HPDE6-E6E7 (cell line): Measurements from ENCODE around the gene JAK1.
A peak's percentile ranks its signal among the peaks of the same experiment; 100 is the strongest.
"Not testable (repeated sequence)": the region's sequence is repeated elsewhere in the genome, so short reads cannot be mapped to it uniquely, and the experiment has no call there.

Source experiments
- DNase-seq: peaks from one replicate; pipeline ENCODE4 v3.0.0; 2011; ENCODE audit warnings: missing footprints; ENCODE audit errors: extremely low spot score

JAK1 gene

DNA sequence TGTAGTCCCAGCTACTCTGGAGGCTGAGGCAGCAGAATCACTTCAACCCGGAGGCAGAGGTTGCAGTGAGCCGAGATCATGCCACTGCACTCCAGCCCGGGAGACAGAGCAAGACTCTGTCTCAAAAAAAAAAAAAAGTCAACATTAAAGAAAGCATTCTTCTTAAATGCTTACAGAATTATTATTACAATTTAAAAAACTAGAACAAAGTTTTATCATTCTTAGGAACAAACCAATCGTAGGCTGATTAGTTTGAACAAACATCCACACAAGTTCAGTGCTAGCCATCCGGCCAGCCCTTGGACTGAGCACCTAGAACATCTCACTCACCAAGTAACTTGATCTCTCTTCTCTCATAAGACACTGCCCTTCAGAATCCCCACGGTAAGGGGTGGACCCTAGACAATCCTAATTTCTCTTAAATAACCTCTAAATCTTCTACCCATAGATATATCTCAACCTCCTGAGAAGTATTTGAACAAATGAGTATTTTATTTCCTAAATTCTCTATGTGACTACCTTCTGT is 16.0 kb downstream of the JAK1 start:
- no peak for DNase-seq

DNA sequence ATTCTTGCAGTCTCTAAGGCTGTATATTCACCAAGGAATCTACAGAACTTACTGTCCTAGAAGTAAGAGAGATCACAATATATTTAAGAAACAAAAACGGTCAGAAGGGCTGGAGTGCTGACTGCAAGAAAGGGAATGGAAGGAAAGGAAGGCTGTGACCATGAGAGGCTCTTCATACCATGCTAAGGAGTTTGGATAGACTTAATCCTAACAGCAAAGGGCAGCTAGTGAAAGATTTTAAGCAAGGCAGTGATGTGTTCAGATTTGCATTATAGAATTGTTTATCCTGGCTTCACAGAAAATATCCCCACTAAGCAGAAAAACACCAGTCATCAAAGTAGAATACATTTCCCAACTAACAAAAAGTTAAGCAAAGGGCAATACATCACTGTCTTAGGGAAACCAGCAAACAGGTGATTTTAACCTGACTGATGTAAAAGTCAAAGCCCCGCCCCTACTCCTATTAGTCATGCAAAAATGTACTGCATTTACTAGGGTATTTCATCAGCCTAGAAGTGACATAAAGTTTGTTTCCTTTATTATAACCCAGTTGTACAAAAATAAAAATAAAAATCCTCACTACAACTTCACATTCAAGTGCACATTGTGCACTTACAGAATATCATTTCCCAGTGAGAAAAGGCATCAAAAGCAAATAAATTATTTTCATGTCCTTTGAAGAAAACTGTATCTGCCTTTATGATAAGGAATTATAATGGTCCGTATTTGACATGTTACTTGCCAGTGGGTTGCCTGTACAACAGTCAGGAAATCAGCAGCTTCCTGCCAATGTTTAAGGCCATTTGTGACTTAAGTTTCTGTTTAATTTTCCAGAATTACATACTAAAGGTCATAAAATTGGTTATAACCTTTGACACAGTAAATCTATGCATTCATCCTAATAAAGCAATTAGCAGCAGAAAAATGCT is 17.2 kb downstream of the JAK1 start:
- DNase-seq: peak; percentile 35

DNA sequence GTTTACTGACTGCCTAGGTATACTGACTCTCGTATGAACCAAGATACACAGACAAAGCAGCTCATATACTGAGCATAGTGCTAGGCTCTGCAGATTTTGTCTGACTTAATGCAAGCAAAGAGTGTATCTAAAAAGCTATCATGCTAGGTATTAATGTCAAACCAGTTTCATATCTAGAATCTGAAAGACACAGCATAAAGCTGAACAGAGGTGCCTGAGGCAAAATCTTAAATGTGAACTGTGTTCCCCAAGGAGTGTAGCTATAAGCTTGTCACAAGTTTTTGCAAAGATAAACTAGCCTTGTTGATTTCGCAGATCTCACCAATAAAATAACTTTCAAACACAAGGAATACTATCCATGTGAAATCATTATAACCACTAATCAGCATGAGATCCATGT is 18.1 kb downstream of the JAK1 start:
- no peak for DNase-seq

DNA sequence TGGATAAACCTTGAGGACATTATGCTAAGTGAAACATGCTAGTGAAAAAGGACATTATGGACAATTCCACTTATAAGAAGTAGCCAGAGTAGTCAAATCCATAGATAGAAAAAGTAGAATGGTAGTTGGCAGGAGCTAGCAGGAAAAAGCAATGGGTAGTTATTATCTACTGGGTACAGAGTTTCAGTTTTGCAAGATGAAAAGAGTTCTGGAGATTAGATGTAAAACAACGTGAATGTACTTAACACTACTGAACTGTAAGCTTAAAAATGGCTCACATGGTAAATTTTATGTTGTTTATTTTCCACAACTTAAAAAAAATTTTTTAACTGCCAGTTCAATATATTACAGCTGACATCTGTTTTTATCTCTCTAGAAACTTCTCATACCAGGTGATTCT is 19.4 kb downstream of the JAK1 start:
- no peak for DNase-seq

DNA sequence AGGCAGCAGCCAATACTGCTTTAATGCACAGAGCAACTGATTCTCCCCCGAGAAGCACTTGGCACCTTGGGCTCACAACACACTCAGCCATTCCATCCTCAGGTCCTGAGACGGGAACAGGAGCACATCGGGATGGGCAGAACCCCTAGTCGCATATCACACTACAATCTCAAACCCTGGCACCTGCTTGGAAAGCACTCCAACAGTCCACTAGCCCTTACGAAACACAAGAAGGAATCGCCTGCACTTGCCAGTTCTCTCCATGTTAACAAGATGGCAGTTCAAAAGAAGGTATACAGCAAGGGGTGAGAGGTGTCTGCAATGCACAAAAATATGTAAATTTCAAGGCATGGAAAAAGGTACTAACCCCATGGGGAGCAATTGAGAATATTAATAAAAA is 21.4 kb downstream of the JAK1 start:
- no peak for DNase-seq

DNA sequence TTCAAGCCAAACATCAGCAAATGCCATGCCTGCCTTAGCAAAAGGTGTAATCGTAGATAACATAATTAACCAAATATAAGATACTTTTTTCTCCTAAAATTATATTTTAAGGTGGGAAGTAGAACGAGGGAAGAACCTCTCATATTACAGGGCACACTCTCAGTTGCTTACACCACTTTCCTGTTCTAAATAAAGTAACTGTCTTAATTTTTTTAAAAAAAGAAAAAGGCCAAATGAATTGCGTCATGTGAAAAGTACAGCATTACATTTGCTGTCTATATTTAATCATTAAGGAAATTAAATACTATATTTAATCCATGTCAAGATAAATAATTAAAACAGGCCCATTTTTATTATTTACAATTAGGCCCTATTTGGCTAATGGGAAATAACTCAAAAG is 23.7 kb downstream of the JAK1 start:
- DNase-seq: no peak

DNA sequence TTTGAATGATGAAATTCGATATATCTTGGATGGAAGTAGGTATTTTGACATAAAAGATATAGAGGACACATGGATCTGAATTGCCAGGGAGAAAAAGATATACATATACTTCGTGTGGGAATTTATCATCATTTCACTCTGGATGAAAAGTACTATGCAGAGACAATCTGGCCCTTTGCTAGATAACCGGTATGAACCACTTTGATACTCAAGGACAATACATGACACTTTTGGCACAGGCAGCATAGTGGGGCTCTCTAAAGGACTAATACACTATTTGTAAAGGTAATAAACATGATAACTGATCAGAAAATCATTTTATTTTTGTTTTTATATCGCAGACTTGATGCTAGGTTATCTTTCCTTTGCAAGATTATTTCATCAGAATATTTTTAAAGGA is 24.2 kb downstream of the JAK1 start:
- no peak for DNase-seq

DNA sequence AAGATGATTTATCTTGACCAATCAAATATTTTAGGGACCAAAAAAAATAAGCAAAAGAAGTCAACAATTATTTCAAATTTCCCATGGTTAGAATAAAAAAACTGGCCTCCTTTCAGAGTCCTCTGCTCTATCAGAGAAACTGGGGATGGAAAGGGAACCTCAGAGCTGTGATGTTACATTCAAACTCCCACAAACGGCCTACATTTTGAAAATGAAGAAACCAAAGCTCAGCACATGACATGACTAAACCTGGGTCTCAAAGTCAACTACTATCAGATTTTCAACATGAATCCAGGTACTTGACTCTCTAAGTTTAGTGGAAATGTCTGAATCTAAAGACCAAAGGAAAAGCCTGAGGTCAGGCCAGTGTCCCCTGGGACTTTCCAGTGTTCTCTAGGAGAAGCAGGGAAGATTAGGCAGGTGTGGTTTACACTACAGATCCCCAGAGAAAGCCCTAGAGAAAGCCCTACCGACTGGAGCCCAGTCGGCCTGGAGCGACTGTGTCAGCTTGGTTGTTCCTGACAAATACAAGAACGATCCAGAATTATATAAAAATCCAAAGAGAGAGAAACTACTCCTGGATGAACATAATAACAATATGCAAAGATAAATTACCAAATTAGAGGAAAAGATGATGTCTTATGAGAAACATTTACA is 24.8 kb downstream of the JAK1 start:
- DNase-seq: no peak

DNA sequence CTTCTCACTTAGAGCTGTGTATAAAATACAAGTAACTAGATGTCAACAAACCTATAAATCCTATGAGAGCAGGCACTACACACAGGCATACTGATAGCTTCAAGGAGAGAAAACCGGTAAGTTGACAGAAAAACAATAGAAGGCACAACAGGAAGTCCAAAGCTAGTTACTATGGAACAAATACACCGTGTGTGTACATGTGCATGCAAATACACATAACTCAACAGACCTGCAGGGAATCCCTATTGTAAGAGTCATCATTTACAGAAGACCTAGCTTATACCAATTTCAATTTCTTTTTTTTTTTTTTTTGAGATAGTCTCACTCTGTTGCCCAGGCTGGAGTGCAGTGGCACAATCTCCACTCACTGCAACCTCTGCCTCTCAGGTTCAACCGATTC is 26.3 kb downstream of the JAK1 start:
- DNase-seq: no peak

DNA sequence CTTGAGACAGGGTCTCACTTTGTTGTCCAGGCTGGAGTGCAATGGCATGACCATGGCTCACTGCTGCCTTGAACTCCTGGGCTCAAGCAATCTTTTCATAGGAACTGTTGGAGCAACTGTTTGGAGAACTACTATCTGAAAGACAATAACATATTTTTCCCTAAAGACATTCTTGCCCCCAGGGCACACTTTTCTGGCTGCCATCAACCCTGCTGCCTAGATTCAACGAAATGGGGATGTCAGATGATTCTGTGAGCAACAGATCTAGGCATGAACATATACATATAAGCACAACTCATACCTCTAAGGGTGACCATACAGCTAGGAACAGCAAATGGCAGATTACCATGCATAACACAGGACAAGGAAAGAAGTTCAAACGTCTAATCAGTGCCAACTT is 27.4 kb downstream of the JAK1 start:
- DNase-seq: no peak

DNA sequence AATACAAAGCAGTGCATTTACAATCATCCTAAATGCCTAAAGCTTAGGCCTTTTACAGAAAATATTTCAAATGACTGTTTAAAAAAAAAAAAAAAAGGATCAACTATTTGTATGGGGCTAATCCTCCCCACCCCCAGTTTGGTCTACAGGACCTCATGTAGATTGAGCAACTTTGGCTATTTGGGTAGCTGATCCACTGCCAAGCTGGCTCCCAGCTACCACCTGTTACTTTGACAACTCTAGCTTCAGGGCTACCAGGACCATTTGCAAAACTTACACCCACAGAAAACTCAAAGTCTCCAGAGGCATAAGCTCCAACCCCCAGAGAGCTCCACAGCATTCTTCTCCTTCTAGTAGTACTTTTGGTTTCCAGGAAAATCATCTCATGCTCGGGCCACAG is 29.4 kb downstream of the JAK1 start:
- no peak for DNase-seq

DNA sequence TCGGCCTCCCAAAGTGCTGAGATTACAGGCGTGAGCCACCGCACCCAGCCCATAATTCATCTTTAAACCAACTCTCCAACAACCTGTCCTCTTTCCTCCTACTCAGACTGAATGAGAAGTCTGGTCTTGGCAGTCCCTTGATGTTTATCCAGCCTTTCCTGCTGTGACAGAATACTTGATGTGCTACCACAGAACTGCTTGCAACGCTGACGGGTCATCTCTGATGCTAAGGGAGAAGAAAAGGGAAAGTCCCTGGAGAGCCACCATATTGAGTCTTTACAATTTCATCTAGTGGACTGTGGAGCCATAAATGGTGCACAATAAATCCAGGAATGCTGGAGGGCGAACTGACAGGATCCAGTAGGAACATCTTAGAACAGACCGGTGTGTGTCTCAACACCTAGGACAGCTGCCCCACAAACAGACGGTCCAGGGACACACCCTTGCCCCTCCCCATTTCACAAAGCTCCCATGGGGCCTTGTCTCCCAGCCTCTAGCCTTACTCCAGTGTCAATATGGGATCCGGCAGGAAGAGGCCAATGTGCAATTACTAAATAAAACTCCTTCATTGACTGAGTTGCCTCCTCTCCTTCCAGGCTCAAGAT is 30.7 kb downstream of the JAK1 start:
- DNase-seq: no peak

DNA sequence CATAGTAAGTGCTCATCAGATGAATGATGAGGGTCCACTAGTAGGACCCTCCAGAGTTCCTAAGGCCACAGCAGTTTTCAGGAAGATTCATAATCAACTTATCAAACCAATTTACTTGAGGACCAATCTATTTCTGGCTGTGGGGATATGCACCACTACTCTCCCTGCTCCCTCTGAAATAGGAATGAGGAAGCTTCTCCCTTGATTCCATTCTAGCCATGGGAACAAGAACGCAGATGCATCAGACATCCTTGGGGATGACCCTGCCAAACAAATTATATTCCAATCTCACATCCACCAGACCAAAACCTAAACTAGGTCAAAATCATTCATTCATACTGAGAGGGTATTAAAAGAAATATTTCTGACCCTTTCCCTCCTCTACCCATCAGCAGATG is 31.5 kb downstream of the JAK1 start:
- DNase-seq: no peak

DNA sequence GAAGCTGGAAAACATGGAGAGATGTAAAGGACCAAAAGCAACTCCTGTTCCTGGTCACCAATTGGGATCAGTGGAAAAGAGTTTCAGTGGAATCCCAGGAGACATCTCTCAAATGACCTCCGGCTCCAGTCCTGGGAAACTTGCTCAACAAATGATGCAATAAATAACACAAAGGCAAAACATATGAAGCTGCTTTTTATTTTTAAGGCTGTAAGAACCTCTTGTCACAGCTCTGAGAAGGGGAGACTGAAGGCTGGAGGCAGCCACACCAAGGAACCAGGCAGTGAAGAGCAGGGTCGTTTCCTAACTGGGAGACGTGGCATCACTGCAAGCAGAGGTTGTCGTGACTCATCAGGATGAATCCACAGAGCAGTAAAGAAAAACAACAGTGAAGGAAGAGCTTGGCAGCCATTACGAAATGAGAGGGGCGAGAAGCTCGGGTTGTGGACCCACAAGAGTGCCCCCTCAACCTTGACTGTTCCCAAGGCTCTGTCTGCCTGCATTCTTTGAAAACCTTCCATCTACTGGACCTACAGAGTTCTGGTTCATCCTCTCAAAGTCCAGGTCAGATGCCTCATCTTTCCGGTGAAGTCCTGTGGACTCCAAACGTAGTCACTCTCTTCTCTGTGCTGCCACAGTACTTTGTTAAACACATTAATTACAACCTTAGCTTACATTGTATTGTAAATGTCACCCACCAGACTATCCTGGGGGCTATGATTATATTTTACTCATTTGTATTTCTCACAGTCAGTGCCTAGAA is 32.1 kb downstream of the JAK1 start:
- DNase-seq: peak; percentile 39

DNA sequence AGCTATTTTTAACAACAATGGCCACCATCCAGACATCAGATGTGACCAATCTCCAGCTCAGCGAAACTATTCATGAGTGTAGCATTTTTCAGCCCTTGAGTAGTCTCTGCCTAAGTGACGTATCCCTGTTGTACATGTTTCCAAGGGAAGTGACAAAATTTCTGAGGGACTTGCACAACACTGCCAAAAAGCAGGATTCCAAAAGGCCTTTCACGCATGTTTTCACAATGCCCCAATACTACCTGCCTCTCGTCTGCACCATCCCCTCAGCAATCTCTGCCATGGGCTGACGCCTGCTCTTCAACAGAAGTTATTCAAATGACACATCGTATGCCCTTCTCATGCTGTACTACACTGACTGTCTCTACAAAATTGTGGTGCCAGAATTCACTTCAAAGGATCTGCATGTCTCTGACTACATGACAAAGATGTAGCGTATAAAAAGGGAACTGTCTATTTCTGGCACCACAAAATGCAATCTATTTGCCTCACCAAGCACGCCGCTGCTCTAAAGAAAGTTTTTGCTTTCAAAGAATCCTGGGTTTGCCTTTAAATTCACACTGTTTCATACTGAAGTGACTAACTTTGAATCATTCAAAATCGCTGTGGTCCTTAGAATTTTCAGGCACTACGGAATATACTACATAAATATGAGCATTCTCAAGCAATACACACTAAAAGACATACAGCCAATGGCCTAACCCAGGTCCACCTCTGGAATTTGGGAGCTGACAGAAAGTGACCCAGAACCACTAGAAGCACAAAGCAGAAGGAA is 32.9 kb downstream of the JAK1 start:
- DNase-seq: no peak

DNA sequence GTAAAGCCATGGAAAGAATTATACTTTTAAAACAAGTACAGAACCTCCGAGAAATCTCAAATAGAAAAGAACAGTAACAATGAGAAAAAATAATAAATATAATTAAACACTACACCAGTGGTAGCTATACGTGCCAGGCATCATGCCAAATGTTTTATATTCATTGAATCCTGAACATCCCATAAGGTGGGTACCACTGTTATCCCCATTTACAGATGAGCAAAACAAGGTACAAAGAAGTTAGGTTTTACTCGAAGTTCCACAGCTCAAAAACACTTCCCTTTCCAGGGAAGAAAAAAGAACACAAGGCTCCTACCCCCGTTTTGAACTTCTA is 33.4 kb downstream of the JAK1 start:
- DNase-seq: no peak

DNA sequence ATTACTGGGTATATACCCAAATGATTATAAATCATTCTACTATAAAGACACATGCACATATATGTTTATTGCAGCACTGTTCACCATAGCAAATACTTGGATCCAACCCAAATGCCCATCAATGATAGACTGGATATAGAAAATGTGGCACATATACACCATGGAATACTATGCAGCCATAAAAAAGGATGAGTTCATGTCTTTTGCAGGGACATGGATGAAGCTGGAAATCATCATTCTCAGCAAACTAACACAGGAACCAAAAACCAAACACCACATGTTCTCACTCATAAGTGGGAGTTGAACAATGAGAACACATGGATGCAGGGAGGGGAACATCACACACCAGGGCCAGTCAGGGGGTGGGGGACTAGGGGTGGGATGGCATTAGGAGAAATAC is 35.7 kb downstream of the JAK1 start:
- not testable (repeated sequence) for DNase-seq

DNA sequence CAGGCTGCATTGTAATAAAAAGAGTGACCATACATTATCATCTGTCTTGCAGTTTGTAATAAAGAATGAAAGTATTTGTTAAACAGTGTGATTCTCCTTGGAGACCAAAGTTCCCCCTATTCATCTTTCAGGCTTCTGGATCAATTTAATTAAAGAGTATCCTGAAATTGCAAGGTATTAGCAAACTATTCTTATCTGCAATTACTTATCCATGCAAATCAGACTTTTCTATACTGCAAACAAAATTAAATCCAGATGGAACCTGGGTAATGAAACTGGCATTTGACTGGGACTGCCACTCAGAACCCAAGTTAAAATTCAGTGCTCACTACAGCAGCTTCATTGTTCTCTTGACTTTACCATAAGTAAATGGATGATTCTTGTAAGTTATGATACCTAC is 37.1 kb downstream of the JAK1 start:
- no peak for DNase-seq

DNA sequence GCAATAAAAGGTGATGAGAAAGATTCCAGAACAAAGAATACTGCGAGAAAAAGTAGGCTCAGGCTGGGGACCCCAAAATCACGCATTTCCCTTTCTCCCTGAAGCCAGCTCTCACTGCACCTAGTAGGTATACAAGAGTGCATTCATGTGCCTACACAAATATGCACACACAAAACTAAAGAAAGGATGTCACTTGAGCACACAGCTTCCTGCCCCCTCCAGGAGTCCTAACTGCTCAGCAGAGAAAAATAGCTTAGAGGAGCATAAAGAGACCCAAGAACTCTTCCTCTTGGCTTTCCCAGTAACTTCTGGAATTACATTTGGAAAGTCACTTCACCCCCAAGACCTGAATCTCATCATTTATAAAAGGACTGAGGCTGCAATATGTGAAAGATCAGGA is 38.0 kb downstream of the JAK1 start:
- DNase-seq: no peak

DNA sequence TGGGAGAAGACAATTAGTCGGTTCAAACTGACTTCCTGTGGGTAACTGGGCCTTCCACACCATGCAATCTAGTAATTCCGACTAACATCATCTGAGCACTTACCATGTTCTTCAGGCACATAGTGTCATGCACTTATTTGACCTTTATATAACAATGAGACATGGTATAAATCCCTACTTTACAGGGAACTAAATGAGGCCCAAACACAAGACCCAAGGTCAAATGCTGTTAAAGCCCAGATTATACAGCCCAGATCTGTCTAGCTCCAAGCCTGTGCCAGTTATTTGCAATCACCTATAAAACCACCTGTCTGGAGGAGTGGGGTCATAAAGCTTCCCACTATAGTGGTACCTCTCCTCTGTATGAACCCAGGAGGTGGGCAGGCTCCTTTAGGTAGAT is 40.8 kb downstream of the JAK1 start:
- no peak for DNase-seq

DNA sequence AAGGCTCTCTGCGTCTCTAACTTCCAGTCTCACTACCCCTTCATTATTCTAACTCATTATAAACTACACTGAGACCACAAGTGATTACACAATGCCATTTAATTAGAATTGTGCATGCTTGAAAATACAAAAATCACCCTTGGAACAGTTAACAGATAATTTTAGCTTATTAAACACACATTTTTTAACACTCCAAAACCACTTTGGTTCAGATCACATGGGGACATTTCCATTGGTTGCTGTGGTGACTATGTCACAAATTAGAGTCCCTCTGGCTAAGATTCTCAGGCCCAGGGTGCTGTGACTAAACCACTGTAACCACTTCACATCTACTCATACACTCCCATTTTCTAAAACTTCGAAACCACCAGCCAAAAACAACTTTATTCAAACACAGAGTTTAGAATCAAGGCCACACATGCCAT is 43.0 kb downstream of the JAK1 start:
- no peak for DNase-seq
